D721Med (cell line): ENCODE results near the gene LAPTM4A.
"Not testable (repeated sequence)": the region's sequence is repeated elsewhere in the genome, so short reads cannot be mapped to it uniquely, and the experiment has no call there.

ENCODE experiments used
- DNase-seq: peaks from one replicate; pipeline ENCODE4 v3.0.0; 2011; ENCODE audit warnings: low spot score; ENCODE audit not compliant: insufficient read length
- FAIRE-seq: peaks from 2 replicates; lab custom pipeline; 2011; peaks lifted over from hg19 to GRCh38; lab: Jason Lieb, UNC
- CTCF ChIP-seq: IDR thresholded peaks from 2 replicates; pipeline ENCODE4 v1.5.1; 2012; ENCODE audit warnings: mild to moderate bottlenecking, control low read depth; ENCODE audit not compliant: insufficient read depth; ENCODE audit errors: missing control alignments

The LAPTM4A gene

GRCh38 chr2:20094142-20094755, 42.8 kb upstream of the LAPTM4A start:
- DNase-seq (no peak), FAIRE-seq (no peak)
- no peak for TF ChIP-seq CTCF

- DNase-seq (no peak), FAIRE-seq (no peak)
- peak; percentile 47 for TF ChIP-seq CTCF
These were observed 42.1 kb upstream of the LAPTM4A start for GRCh38 chr2:20093263-20094141.

GRCh38 chr2:20092901-20093235, 41.4 kb upstream of the LAPTM4A start:
- no peak for FAIRE-seq
- no peak for TF ChIP-seq CTCF
- no peak for DNase-seq

GRCh38 chr2:20092226-20092900, 40.9 kb upstream of the LAPTM4A start:
- FAIRE-seq (no peak), DNase-seq (no peak)
- TF ChIP-seq CTCF = no peak

- no peak for TF ChIP-seq CTCF
- no peak for FAIRE-seq
- DNase-seq = no peak
These were observed 40.0 kb upstream of the LAPTM4A start for GRCh38 chr2:20091305-20091991.

GRCh38 chr2:20089715-20090464, 38.5 kb upstream of the LAPTM4A start:
- no peak for TF ChIP-seq CTCF
- no peak for FAIRE-seq

GRCh38 chr2:20085909-20086308, 34.5 kb upstream of the LAPTM4A start:
- FAIRE-seq, DNase-seq: not testable (repeated sequence)

More at GRCh38 chr2:20089715-20090464, 38.5 kb upstream of the LAPTM4A start:
- DNase-seq = no peak

GRCh38 chr2:20082812-20083211, 31.4 kb upstream of the LAPTM4A start:
- DNase-seq, FAIRE-seq: not testable (repeated sequence)
